Measurements from ENCODE around the gene CES4A. TPM values are rescaled to one million over a fixed set of nuclear protein-coding genes. Genes with fewer than 3 reads are reported as not detected.

The CES4A gene
- total RNA-seq, 1 experiment from 2014 or later, result 1.9 TPM

GRCh38 chr16:67013823-67014633 lies 25.6 kb downstream of the CES4A start:
- H3K4me1 ChIP-seq (ENCODE audit: insufficient read depth, low read length), result no peaks in the 10 kb centered on the region
- no peak overlapping the region for H3K23ac ChIP-seq (ENCODE audit: insufficient read length, low read depth, low read length)
- no peak overlapping the region for H4K8ac ChIP-seq (replicated peaks; ENCODE audit: insufficient read length, low read depth, low read length)
- no peak overlapping the region for H3K14ac ChIP-seq (ENCODE audit: insufficient read depth, low read length)
- no peak overlapping the region for H3K9ac ChIP-seq (ENCODE audit: extremely low read depth, insufficient read length, low read length)
- no peak overlapping the region for H3T11ph ChIP-seq (ENCODE audit: low read length)
- peak; percentile 53 for DNase-seq
- H2BK15ac ChIP-seq (ENCODE audit: low read depth, low read length), result no peak overlapping the region
- no peaks in the 10 kb centered on the region for H3K9me3 ChIP-seq (ENCODE audit: control insufficient read depth, low read depth, low read length)
- H2BK120ac ChIP-seq (ENCODE audit: low read depth, low read length, poor library complexity, severe bottlenecking), result no peak overlapping the region
- H3K27ac Mint-ChIP-seq, result no peak overlapping the region
- peaks cover 3 to 12% of the 10 kb centered on the region in 2 experiments; a peak in 2 of 4 replicates for H3K4me1 Mint-ChIP-seq
- no peak overlapping the region for H3K56ac ChIP-seq (ENCODE audit: insufficient read length, low read depth, low read length)
- no peak overlapping the region for H3K18ac ChIP-seq (ENCODE audit: insufficient read length, low read depth, low read length)
- no peaks in the 10 kb centered on the region for H3K79me1 ChIP-seq (ENCODE audit: insufficient read depth, low read depth, low read length, poor library complexity, severe bottlenecking)
- no peak overlapping the region for H2AK5ac ChIP-seq (ENCODE audit: insufficient read length, low read length)
- H3K27me3 Mint-ChIP-seq (ENCODE audit: low read depth), result peaks cover 46% of the 10 kb centered on the region
- no peak overlapping the region for H2BK12ac ChIP-seq (ENCODE audit: insufficient read length, low read depth, low read length)
- H3K23me2 ChIP-seq (ENCODE audit: insufficient read length, low read depth, low read length, poor library complexity, severe bottlenecking), result peaks cover 6% of the 10 kb centered on the region
- H2BK5ac ChIP-seq (ENCODE audit: insufficient read length, low read length), result no peak overlapping the region
- peak overlapping the region; percentile 57 to 79 for H3K4me3 Mint-ChIP-seq
- no peaks in the 10 kb centered on the region for H4K20me1 ChIP-seq (ENCODE audit: control insufficient read depth, insufficient read depth, insufficient read length)
- no peak overlapping the region for H4K5ac ChIP-seq (ENCODE audit: insufficient read length, low read depth, low read length)
- TF ChIP-seq CTCF (conservative IDR thresholded peaks at IDR 0.05), result peak; percentile 35; the same call in 2 of the 3 replicates
- H3K4ac ChIP-seq (ENCODE audit: low read depth, low read length), result no peak overlapping the region
- H2BK20ac ChIP-seq (ENCODE audit: low read depth, low read length, poor library complexity, severe bottlenecking), result no peak overlapping the region
- H3K27ac ChIP-seq (ENCODE audit: insufficient read length, low read depth, low read length), result no peak overlapping the region
- H3K4me2 ChIP-seq (ENCODE audit: insufficient read depth, insufficient read length, low read length), result peak overlapping the region; percentile 49
- no peaks in the 10 kb centered on the region for H3K79me2 ChIP-seq (ENCODE audit: insufficient read depth, low read length)
- H3K9me3 Mint-ChIP-seq, result no peaks in the 10 kb centered on the region
- H3K27me3 ChIP-seq (ENCODE audit: insufficient read depth, low read length), result peaks cover 16% of the 10 kb centered on the region; the same call in 1 of the 2 replicates
- no peak overlapping the region for H2AFZ ChIP-seq (ENCODE audit: low read length)
- H3K36me3 Mint-ChIP-seq (ENCODE audit: insufficient read depth in 1 of 3, low read depth in 3 of 3), result no peaks in the 10 kb centered on the region
- H4K91ac ChIP-seq (ENCODE audit: insufficient read length, low read depth, low read length), result no peak overlapping the region
- no CpG with 5 or more reads among the region's 70 CpGs for WGBS (ENCODE audit: extremely low coverage, insufficient read length, low lambda C conversion rate)

All from H9 (cell line).